Right lobe of liver (tissue), 4 donors: ENCODE data around the gene FER.

Experiments
- POLR2A ChIP-seq: fragments of 450-650 bp; IDR thresholded peaks from one replicate; pipeline ENCODE4 v1.6.1; 2017; ENCODE audit warnings: antibody characterized with exemption, mild to moderate bottlenecking
- TF ChIP-seq, protein P1 (sequence below), 4 donors: fragments of 200-600 bp in 3 of 4; fragments of 450-650 bp in 1 of 4; IDR thresholded peaks; one replicate each; pipeline versions ENCODE4 v1.5.1 to v1.8.0; 2016 to 2022; ENCODE audit warnings: antibody characterized with exemption in 4 of 4, mild to moderate bottlenecking in 2 of 4
- donor health status: DM: no; HTN: no; CAD: no.
- donor health status: DM: no; HTN: no; CAD: no.
- donor health status: DM: no; HTN: yes; CAD: no.

DNA sequence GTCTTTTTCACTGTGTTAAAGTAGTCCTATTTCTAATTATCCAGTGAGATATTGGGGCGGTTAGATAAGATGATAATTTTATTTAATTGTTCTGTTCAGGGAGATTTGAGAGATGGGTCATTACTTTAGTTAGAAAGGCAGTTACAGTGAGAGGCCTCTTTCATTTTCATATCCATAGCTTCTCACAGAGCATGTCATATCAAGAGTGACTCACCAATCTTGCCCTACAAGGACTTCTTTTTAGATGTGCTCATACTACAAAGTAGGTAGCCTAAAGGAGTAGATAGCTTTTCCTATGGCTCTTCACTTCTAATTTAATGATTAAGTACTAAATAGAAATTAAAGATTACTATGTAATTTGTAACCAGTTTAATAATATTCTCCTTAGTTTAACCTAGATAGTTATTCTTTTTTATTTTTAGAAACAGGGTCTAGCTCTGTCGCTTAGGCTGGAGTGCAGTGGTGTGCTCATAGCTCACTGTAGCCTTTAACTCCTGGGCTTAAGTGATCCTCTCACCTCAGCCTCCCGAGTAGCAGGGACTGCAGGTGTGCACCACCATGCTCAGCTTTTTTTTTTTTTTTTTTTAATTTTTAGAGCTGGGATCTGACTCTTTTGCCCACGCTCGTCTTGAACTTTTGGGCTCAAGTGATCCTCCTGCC, 71.0 kb downstream of the FER start:
- TF ChIP-seq, protein P1, sequence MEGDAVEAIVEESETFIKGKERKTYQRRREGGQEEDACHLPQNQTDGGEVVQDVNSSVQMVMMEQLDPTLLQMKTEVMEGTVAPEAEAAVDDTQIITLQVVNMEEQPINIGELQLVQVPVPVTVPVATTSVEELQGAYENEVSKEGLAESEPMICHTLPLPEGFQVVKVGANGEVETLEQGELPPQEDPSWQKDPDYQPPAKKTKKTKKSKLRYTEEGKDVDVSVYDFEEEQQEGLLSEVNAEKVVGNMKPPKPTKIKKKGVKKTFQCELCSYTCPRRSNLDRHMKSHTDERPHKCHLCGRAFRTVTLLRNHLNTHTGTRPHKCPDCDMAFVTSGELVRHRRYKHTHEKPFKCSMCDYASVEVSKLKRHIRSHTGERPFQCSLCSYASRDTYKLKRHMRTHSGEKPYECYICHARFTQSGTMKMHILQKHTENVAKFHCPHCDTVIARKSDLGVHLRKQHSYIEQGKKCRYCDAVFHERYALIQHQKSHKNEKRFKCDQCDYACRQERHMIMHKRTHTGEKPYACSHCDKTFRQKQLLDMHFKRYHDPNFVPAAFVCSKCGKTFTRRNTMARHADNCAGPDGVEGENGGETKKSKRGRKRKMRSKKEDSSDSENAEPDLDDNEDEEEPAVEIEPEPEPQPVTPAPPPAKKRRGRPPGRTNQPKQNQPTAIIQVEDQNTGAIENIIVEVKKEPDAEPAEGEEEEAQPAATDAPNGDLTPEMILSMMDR (IDR thresholded peaks at IDR 0.05), result no peak
- no peak for TF ChIP-seq POLR2A
